Stimulated activated CD8-positive, alpha-beta memory T cell treated with anti-CD3 and anti-CD28 coated beads, Interleukin-4, amount 100 ng/mL, for 4 hours (primary cell): ENCODE results near the gene MAPK8.

ENCODE experiments used
- DNase-seq, 2 donors: peaks; one replicate each; pipeline ENCODE4 v3.0.0-alpha.2; 2020; ENCODE audit warnings: low read depth in 2 of 2, low spot score in 1 of 2

The MAPK8 gene

GRCh38 chr10:48472501-48473069, 166.1 kb downstream of the MAPK8 start:
- DNase-seq = no peak

GRCh38 chr10:48473704-48474103, 167.2 kb downstream of the MAPK8 start:
- no peak for DNase-seq

GRCh38 chr10:48474765-48475365, 168.4 kb downstream of the MAPK8 start:
- no peak for DNase-seq

- no peak for DNase-seq
Observed at GRCh38 chr10:48475943-48476278, 169.4 kb downstream of the MAPK8 start.

DNA sequence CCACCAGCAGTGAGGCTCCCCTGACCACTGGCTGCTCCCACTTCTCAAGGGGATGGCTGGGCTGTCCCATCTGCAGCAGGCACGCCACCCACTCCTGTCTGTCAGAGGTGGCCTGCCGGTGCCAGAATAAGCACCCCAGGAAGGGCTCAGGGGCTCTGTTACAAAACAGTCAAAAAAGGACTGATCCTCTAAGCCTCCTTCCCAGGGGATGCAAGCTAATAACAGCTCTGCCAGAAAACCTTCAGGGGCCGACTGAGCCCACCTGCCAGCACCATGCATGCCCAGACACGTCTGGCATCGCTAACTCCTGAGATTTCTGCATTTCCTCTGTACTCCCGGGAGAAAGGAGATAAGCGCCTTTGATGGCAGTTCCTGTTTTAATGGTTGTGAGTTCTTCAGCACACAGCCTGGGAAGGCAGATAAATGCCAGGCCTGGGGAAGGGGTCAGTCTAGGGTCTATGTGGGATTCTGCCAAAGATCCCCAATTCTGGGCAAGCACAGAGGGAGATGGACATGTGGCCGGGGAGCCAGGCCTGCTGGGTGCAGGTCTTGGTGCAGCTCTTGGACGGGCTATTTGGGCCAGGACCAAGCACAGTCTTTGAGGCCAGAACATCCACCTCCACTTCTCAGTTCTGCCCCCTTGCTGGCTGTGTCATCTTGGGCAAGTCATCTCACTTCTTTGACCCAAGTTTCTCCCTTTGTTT, 170.0 kb downstream of the MAPK8 start:
- no peak for DNase-seq

- no peak for DNase-seq
Observed at GRCh38 chr10:48477141-48477540, 170.7 kb downstream of the MAPK8 start.

DNA sequence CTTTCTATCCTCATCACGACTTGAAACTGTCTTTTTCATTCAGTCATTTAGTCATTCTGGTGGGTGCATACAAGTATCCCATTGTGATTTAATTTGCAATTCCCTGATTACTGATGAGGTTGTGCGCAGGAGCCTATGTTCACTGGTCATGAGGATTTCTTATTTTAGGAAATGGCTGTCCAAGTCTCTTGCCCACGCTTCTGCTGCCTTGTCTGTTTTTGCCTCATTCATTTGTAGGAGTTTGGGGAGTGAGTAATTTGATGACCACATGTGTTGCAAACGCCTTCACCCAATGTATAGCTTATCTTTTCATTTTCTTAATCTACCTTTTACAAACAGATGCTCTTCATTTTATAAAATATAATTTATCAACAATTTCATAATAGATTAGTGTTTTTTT, 171.1 kb downstream of the MAPK8 start:
- DNase-seq = no peak

GRCh38 chr10:48478469-48478868, 172.0 kb downstream of the MAPK8 start:
- DNase-seq = no peak

GRCh38 chr10:48478980-48479811, 172.7 kb downstream of the MAPK8 start:
- no peak for DNase-seq

GRCh38 chr10:48480397-48481374, 174.2 kb downstream of the MAPK8 start:
- DNase-seq = no peak

GRCh38 chr10:48481385-48481784, 174.9 kb downstream of the MAPK8 start:
- no peak for DNase-seq

- DNase-seq = no peak
Observed at GRCh38 chr10:48482207-48482606, 175.7 kb downstream of the MAPK8 start.

- no peak for DNase-seq
Observed at GRCh38 chr10:48484911-48485310, 178.4 kb downstream of the MAPK8 start.

- DNase-seq = no peak
Observed at GRCh38 chr10:48485711-48486110, 179.2 kb downstream of the MAPK8 start.

DNA sequence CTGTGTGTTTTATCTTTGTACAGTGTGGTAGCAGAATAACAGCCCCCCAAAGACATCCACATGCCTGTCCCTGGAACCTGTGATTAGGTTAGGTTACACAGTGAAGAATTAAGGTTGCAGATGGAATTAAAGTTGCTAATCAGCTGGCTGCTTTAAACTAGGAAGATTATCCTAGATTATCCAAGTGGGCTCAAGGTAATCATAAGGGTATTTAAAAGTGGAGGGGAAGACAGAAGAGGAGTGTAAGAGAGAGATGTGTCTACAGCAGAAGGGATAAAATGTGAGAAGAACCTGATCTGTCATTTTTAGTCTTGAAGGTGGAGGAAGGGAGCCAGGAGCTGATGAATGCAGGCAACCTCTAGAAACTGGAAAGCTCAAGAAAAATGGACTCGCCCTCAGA, 180.8 kb downstream of the MAPK8 start:
- no peak for DNase-seq
